ENCODE data around the gene KDM3A. TPM values are rescaled to one million over a fixed set of nuclear protein-coding genes. Genes with fewer than 3 reads are reported as not detected.

Gene KDM3A
- total RNA-seq, 1 experiment from 2014 or later: 52.6 TPM

DNA sequence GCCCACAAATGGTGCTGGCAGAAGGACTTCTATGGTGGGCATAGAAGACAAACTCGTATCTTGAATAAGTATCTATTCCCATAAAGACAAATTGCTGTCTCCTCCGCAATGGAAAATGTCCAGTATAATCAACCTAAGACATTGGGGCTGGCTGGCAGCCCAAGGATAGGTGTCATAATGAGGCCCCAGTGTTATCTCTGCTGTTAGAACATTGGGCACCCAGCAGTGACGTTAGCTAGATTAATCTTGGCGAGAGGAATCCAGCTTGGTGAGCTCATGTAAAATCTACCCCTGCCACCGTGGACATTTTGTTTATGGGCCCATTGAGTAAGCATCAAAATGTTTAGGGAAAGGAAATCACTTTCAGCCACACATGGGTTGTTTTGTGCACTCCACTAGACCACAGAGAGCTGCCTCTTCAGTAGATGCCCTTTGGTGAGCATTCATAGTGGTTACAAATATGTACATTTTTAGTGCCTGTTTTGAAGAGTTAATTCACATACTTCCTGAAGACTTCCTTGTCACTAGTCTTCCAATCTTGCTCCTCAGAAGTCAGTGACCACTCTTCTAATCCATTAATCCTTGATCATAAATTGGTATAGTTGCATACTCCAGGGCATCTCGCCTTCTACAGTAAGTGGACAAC, 48.2 kb upstream of the KDM3A start:
- intact Hi-C loops (cut with micrococcal nuclease): no loop called here

More for the DNA sequence above, 48.2 kb upstream of the KDM3A start:
- ChIA-PET CTCF (no interaction called here), POLR2A (no interaction called here), RAD21 (ENCODE audit: low non-redundant PET in 1 of 2, low total read pairs in 2 of 2, uncharacterized antibody in 2 of 2, unreplicated experiment in 2 of 2) (no interaction called here)
- Histone ChIP-seq H2AFZ (ENCODE audit: low read depth, low read length, poor library complexity, severe bottlenecking) (no peak overlapping the region), H4K20me1 (ENCODE audit: insufficient read depth) (no peaks in the 10 kb centered on the region), H3K79me2 (ENCODE audit: insufficient read depth, low read length) (no peaks in the 10 kb centered on the region), H3K4me3 (replicated peaks in 1 of 2; ENCODE audit: low read depth in 1 of 2, low read length in 2 of 2) (no peak overlapping the region), H3K4me1 (ENCODE audit: control insufficient read depth in 1 of 2, insufficient read depth in 2 of 2, low read length in 2 of 2) (peaks cover 9% of the 10 kb centered on the region in 2 experiments; a peak in 3 of 4 replicates), H3K9me3 (ENCODE audit: control insufficient read depth in 1 of 2, insufficient read depth in 1 of 2, low read depth in 1 of 2, low read length in 2 of 2) (no peaks in the 10 kb centered on the region), H3K27me3 (ENCODE audit: insufficient read depth, low read length) (no peaks in the 10 kb centered on the region), H3K4me2 (ENCODE audit: low read length) (peak overlapping the region; percentile 13; the same call in 1 of the 2 replicates), H3K27ac (ENCODE audit: low read depth, low read length) (no peak overlapping the region), H3K36me3 (ENCODE audit: control insufficient read depth in 1 of 2, insufficient read depth in 2 of 2, low read length in 2 of 2) (no peaks in the 10 kb centered on the region), H3K9me2 (ENCODE audit: insufficient read depth) (0 out of 2 replicates have a peak, but pooled peaks cover under 1% of the 10 kb centered on the region), H3K9ac (ENCODE audit: low read length) (no peak overlapping the region)
- ATAC-seq: no peak
- no peak for DNase-seq (ENCODE audit: low read depth, low spot score)
- BruUV-seq (replicated peaks): no TSS peak
- no peak for TF ChIP-seq RAD21 (IDR thresholded peaks at IDR 0.05; ENCODE audit: low read depth)
- no peak for TF ChIP-seq JUND (IDR thresholded peaks at IDR 0.05)
- no peak for TF ChIP-seq EZH2phosphoT487 (IDR thresholded peaks at IDR 0.05; ENCODE audit: borderline replicate concordance)
- no peak for TF ChIP-seq CEBPB (IDR thresholded peaks at IDR 0.05; ENCODE audit: low read depth)
- TF ChIP-seq SP1 (IDR thresholded peaks at IDR 0.05; ENCODE audit: low read depth): no peak
- TF ChIP-seq POLR2AphosphoS5 (IDR thresholded peaks at IDR 0.05; ENCODE audit: low read depth, low read length): no peak
- TF ChIP-seq, protein P1, sequence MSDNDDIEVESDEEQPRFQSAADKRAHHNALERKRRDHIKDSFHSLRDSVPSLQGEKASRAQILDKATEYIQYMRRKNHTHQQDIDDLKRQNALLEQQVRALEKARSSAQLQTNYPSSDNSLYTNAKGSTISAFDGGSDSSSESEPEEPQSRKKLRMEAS (IDR thresholded peaks at IDR 0.05): no peak
- TF ChIP-seq, protein P2, sequence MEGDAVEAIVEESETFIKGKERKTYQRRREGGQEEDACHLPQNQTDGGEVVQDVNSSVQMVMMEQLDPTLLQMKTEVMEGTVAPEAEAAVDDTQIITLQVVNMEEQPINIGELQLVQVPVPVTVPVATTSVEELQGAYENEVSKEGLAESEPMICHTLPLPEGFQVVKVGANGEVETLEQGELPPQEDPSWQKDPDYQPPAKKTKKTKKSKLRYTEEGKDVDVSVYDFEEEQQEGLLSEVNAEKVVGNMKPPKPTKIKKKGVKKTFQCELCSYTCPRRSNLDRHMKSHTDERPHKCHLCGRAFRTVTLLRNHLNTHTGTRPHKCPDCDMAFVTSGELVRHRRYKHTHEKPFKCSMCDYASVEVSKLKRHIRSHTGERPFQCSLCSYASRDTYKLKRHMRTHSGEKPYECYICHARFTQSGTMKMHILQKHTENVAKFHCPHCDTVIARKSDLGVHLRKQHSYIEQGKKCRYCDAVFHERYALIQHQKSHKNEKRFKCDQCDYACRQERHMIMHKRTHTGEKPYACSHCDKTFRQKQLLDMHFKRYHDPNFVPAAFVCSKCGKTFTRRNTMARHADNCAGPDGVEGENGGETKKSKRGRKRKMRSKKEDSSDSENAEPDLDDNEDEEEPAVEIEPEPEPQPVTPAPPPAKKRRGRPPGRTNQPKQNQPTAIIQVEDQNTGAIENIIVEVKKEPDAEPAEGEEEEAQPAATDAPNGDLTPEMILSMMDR (IDR thresholded peaks at IDR 0.05 in 2 of 3, conservative IDR thresholded peaks at IDR 0.05 in 1 of 3; ENCODE audit: borderline replicate concordance in 1 of 3, insufficient read depth in 1 of 3, low read depth in 2 of 3, low read length in 2 of 3): no peak
- TF ChIP-seq POLR2A (IDR thresholded peaks at IDR 0.05; ENCODE audit: borderline replicate concordance, extremely low read depth, insufficient read depth, insufficient read length): no peak
- TF ChIP-seq, protein P3, sequence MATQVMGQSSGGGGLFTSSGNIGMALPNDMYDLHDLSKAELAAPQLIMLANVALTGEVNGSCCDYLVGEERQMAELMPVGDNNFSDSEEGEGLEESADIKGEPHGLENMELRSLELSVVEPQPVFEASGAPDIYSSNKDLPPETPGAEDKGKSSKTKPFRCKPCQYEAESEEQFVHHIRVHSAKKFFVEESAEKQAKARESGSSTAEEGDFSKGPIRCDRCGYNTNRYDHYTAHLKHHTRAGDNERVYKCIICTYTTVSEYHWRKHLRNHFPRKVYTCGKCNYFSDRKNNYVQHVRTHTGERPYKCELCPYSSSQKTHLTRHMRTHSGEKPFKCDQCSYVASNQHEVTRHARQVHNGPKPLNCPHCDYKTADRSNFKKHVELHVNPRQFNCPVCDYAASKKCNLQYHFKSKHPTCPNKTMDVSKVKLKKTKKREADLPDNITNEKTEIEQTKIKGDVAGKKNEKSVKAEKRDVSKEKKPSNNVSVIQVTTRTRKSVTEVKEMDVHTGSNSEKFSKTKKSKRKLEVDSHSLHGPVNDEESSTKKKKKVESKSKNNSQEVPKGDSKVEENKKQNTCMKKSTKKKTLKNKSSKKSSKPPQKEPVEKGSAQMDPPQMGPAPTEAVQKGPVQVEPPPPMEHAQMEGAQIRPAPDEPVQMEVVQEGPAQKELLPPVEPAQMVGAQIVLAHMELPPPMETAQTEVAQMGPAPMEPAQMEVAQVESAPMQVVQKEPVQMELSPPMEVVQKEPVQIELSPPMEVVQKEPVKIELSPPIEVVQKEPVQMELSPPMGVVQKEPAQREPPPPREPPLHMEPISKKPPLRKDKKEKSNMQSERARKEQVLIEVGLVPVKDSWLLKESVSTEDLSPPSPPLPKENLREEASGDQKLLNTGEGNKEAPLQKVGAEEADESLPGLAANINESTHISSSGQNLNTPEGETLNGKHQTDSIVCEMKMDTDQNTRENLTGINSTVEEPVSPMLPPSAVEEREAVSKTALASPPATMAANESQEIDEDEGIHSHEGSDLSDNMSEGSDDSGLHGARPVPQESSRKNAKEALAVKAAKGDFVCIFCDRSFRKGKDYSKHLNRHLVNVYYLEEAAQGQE (IDR thresholded peaks at IDR 0.05; ENCODE audit: low read depth): no peak
- TF ChIP-seq, protein P4, sequence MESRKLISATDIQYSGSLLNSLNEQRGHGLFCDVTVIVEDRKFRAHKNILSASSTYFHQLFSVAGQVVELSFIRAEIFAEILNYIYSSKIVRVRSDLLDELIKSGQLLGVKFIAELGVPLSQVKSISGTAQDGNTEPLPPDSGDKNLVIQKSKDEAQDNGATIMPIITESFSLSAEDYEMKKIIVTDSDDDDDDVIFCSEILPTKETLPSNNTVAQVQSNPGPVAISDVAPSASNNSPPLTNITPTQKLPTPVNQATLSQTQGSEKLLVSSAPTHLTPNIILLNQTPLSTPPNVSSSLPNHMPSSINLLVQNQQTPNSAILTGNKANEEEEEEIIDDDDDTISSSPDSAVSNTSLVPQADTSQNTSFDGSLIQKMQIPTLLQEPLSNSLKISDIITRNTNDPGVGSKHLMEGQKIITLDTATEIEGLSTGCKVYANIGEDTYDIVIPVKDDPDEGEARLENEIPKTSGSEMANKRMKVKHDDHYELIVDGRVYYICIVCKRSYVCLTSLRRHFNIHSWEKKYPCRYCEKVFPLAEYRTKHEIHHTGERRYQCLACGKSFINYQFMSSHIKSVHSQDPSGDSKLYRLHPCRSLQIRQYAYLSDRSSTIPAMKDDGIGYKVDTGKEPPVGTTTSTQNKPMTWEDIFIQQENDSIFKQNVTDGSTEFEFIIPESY (IDR thresholded peaks at IDR 0.05; ENCODE audit: extremely low read depth, insufficient replicate concordance, low read length): no peak
- TF ChIP-seq, protein P5, sequence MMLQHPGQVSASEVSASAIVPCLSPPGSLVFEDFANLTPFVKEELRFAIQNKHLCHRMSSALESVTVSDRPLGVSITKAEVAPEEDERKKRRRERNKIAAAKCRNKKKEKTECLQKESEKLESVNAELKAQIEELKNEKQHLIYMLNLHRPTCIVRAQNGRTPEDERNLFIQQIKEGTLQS (IDR thresholded peaks at IDR 0.05): no peak
- no peak for TF ChIP-seq EZH2 (IDR thresholded peaks at IDR 0.05)
- TF ChIP-seq EGR1 (IDR thresholded peaks at IDR 0.05; ENCODE audit: low read depth): no peak
- no peak for TF ChIP-seq ZNF274 (IDR thresholded peaks at IDR 0.05; ENCODE audit: low read depth, low read length)
- no peak for TF ChIP-seq SRF (IDR thresholded peaks at IDR 0.05; ENCODE audit: low read depth)
- no peak for TF ChIP-seq SIN3A (IDR thresholded peaks at IDR 0.05; ENCODE audit: low read depth)
- no peak for TF ChIP-seq FOSL1 (IDR thresholded peaks at IDR 0.05; ENCODE audit: low read depth)
